Keratinocyte (primary cell): ENCODE results near the gene NEGR1.

ENCODE experiments used
- CTCF ChIP-seq, 3 experiments: IDR thresholded peaks in 1 of 3; conservative IDR thresholded peaks in 1 of 3; optimal IDR thresholded peaks in 1 of 3; 2 replicates in 2 of 3; 3 replicates in 1 of 3; pipeline versions ENCODE3 to v1.5.1; 2011; ENCODE audit warnings: low read length in 3 of 3, mild to moderate bottlenecking in 3 of 3, moderate library complexity in 2 of 3, control low read depth in 1 of 3, inconsistent platforms in 1 of 3; ENCODE audit not compliant: insufficient read depth in 2 of 3; ENCODE audit errors: extremely low read depth in 1 of 3
- EZH2 ChIP-seq: IDR thresholded peaks from one replicate; pipeline ENCODE4 v1.6.1; 2012; ENCODE audit warnings: inconsistent platforms, mild to moderate bottlenecking, low read length, moderate library complexity

GRCh38 chr1:71828431-71829012 lies 453.8 kb downstream of the NEGR1 start:
- TF ChIP-seq CTCF (optimal IDR thresholded peaks at IDR 0.05 in 1 of 3, IDR thresholded peaks at IDR 0.05 in 1 of 3, conservative IDR thresholded peaks at IDR 0.05 in 1 of 3; ENCODE audit: extremely low read depth in 1 of 3, insufficient read depth in 2 of 3, low read length in 3 of 3) = no peak
- TF ChIP-seq EZH2 = no peak
